GM18526 (cell line): Measurements from ENCODE around the gene LSM14A.

Experiments used
- POLR2A ChIP-seq: IDR thresholded peaks from 3 replicates; pipeline ENCODE4 v1.6.1; 2011; ENCODE audit not compliant: insufficient read length; ENCODE audit errors: extremely low read depth

The LSM14A gene

GRCh38 chr19:34263745-34264237, 91.5 kb downstream of the LSM14A start:
- no peak for TF ChIP-seq POLR2A

- no peak for TF ChIP-seq POLR2A
These were observed 92.9 kb downstream of the LSM14A start for GRCh38 chr19:34265221-34265650.

GRCh38 chr19:34269081-34269480, 96.8 kb downstream of the LSM14A start:
- TF ChIP-seq POLR2A = no peak

- TF ChIP-seq POLR2A = no peak
These were observed 97.2 kb downstream of the LSM14A start for GRCh38 chr19:34269489-34269888.

- no peak for TF ChIP-seq POLR2A
These were observed 97.8 kb downstream of the LSM14A start for GRCh38 chr19:34269968-34270621.

- TF ChIP-seq POLR2A = no peak
These were observed 100.8 kb downstream of the LSM14A start for GRCh38 chr19:34273121-34273520.

- TF ChIP-seq POLR2A = no peak
These were observed 102.1 kb downstream of the LSM14A start for GRCh38 chr19:34274284-34274826.

- TF ChIP-seq POLR2A = no peak
These were observed 102.7 kb downstream of the LSM14A start for GRCh38 chr19:34274827-34275625.

- TF ChIP-seq POLR2A = no peak
These were observed 103.4 kb downstream of the LSM14A start for GRCh38 chr19:34275705-34276104.

- TF ChIP-seq POLR2A = no peak
These were observed 104.3 kb downstream of the LSM14A start for GRCh38 chr19:34276614-34277013.

GRCh38 chr19:34277244-34277643, 104.9 kb downstream of the LSM14A start:
- no peak for TF ChIP-seq POLR2A

GRCh38 chr19:34278783-34279182, 106.5 kb downstream of the LSM14A start:
- TF ChIP-seq POLR2A = no peak
